ENCODE data around the gene PHKB. TPM values are rescaled to one million over a fixed set of nuclear protein-coding genes. Genes with fewer than 3 reads are reported as not detected.

Gene PHKB
- polyA plus RNA-seq, 1 donor from 2014 or later, result 99.5 TPM

DNA sequence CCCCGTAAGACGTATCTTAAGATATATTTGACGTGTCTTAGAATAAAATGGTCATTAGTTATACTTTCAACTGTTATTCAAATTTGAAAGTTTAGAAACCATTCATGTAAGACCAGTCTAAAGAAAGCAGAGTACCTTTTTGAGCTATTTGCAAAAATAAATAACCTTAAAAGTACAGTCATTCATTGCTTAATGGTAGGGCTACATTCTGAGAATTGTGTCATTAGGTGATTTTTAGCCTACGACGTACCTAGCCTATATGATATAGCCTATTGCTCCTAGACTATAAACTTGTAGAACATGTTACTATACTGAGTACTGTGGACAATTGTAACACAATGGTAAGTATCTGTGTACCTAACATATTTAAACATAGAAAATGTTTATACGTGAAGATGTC, 139.2 kb downstream of the PHKB start:
- Histone ChIP-seq H3K4me2 (ENCODE audit: low read length) (no peak overlapping the region), H2AFZ (ENCODE audit: low read depth, low read length) (no peak overlapping the region), H3K36me3 (ENCODE audit: insufficient read depth, low read length) (no peaks in the 10 kb centered on the region), H3K27ac (ENCODE audit: low read length) (no peak overlapping the region), H4K20me1 (ENCODE audit: insufficient read depth) (no peaks in the 10 kb centered on the region), H3K9ac (ENCODE audit: low read length) (no peak overlapping the region), H3K27me3 (ENCODE audit: insufficient read depth, low read depth, low read length) (no peaks in the 10 kb centered on the region), H3K9me2 (ENCODE audit: insufficient read depth, low read length) (no peaks in the 10 kb centered on the region), H3K4me3 (ENCODE audit: low read length) (no peak overlapping the region), H3F3A (ENCODE audit: insufficient read depth, low read length, poor library complexity, severe bottlenecking) (no peaks in the 10 kb centered on the region), H3K9me3 (ENCODE audit: low read length) (no peaks in the 10 kb centered on the region), H3K79me2 (replicated peaks; ENCODE audit: insufficient read depth, low read length) (no peaks in the 10 kb centered on the region)
- TF ChIP-seq RAD21 (conservative IDR thresholded peaks at IDR 0.05) (no peak), SMC3 (conservative IDR thresholded peaks at IDR 0.05; ENCODE audit: poor library complexity) (no peak), POLR2AphosphoS5 (IDR thresholded peaks at IDR 0.05) (no peak), EZH2 (IDR thresholded peaks at IDR 0.05; ENCODE audit: borderline replicate concordance, insufficient read depth, low read length, poor library complexity, severe bottlenecking) (no peak), MXI1 (conservative IDR thresholded peaks at IDR 0.05; ENCODE audit: poor library complexity, severe bottlenecking) (no peak), EP300 (conservative IDR thresholded peaks at IDR 0.05; ENCODE audit: poor library complexity, severe bottlenecking) (no peak), TAF1 (IDR thresholded peaks at IDR 0.05; ENCODE audit: low read depth) (no peak)
- TF ChIP-seq, protein P1, sequence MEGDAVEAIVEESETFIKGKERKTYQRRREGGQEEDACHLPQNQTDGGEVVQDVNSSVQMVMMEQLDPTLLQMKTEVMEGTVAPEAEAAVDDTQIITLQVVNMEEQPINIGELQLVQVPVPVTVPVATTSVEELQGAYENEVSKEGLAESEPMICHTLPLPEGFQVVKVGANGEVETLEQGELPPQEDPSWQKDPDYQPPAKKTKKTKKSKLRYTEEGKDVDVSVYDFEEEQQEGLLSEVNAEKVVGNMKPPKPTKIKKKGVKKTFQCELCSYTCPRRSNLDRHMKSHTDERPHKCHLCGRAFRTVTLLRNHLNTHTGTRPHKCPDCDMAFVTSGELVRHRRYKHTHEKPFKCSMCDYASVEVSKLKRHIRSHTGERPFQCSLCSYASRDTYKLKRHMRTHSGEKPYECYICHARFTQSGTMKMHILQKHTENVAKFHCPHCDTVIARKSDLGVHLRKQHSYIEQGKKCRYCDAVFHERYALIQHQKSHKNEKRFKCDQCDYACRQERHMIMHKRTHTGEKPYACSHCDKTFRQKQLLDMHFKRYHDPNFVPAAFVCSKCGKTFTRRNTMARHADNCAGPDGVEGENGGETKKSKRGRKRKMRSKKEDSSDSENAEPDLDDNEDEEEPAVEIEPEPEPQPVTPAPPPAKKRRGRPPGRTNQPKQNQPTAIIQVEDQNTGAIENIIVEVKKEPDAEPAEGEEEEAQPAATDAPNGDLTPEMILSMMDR (IDR thresholded peaks at IDR 0.05; ENCODE audit: poor library complexity, severe bottlenecking), result no peak
- TF ChIP-seq, protein P2, sequence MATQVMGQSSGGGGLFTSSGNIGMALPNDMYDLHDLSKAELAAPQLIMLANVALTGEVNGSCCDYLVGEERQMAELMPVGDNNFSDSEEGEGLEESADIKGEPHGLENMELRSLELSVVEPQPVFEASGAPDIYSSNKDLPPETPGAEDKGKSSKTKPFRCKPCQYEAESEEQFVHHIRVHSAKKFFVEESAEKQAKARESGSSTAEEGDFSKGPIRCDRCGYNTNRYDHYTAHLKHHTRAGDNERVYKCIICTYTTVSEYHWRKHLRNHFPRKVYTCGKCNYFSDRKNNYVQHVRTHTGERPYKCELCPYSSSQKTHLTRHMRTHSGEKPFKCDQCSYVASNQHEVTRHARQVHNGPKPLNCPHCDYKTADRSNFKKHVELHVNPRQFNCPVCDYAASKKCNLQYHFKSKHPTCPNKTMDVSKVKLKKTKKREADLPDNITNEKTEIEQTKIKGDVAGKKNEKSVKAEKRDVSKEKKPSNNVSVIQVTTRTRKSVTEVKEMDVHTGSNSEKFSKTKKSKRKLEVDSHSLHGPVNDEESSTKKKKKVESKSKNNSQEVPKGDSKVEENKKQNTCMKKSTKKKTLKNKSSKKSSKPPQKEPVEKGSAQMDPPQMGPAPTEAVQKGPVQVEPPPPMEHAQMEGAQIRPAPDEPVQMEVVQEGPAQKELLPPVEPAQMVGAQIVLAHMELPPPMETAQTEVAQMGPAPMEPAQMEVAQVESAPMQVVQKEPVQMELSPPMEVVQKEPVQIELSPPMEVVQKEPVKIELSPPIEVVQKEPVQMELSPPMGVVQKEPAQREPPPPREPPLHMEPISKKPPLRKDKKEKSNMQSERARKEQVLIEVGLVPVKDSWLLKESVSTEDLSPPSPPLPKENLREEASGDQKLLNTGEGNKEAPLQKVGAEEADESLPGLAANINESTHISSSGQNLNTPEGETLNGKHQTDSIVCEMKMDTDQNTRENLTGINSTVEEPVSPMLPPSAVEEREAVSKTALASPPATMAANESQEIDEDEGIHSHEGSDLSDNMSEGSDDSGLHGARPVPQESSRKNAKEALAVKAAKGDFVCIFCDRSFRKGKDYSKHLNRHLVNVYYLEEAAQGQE (IDR thresholded peaks at IDR 0.05; ENCODE audit: borderline replicate concordance), result no peak

DNA sequence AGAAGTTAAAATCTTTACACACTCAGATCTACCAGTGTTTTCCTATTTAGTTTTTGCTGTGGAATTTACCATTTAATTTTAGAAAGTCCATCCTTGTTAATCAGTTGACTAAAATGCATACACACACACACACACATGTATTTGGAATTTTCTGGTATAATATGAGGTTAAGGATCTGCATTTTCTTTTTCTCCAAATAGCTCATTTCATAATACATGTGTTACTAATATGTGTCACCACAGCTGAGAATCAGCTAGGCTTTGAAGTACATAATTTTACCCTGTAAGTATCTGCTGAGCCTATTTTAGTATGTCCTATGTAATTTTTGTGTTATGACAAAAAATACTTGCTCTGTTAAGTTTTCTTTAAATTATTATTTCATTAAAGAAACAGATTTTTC, 143.2 kb downstream of the PHKB start:
- H4K20me1 ChIP-seq (ENCODE audit: insufficient read depth), result no peaks in the 10 kb centered on the region
- TF ChIP-seq, protein P1 (IDR thresholded peaks at IDR 0.05; ENCODE audit: poor library complexity, severe bottlenecking), result no peak
- TF ChIP-seq, protein P2 (IDR thresholded peaks at IDR 0.05; ENCODE audit: borderline replicate concordance), result no peak
- TF ChIP-seq TAF1 (IDR thresholded peaks at IDR 0.05; ENCODE audit: low read depth) (no peak), RAD21 (conservative IDR thresholded peaks at IDR 0.05) (no peak)

More for the DNA sequence above, 143.2 kb downstream of the PHKB start:
- Histone ChIP-seq H3K9me2 (ENCODE audit: insufficient read depth, low read length) (no peaks in the 10 kb centered on the region), H3K9me3 (ENCODE audit: low read length) (no peaks in the 10 kb centered on the region), H3K4me2 (ENCODE audit: low read length) (no peak overlapping the region), H3F3A (ENCODE audit: insufficient read depth, low read length, poor library complexity, severe bottlenecking) (no peaks in the 10 kb centered on the region), H3K27ac (ENCODE audit: low read length) (no peak overlapping the region), H2AFZ (ENCODE audit: low read depth, low read length) (no peak overlapping the region), H3K4me3 (ENCODE audit: low read length) (no peak overlapping the region), H3K36me3 (ENCODE audit: insufficient read depth, low read length) (no peaks in the 10 kb centered on the region), H3K79me2 (replicated peaks; ENCODE audit: insufficient read depth, low read length) (no peaks in the 10 kb centered on the region), H3K9ac (ENCODE audit: low read length) (no peak overlapping the region), H3K27me3 (ENCODE audit: insufficient read depth, low read depth, low read length) (no peaks in the 10 kb centered on the region)
